Measurements from ENCODE around the gene NUP62.

- TF ChIP-seq TAF1 (IDR thresholded peaks at IDR 0.05; ENCODE audit: low read depth), result no peak
- TF ChIP-seq RAD21 (IDR thresholded peaks at IDR 0.05; ENCODE audit: low read depth), result no peak
- TF ChIP-seq EP300 (IDR thresholded peaks at IDR 0.05; ENCODE audit: borderline replicate concordance), result no peak
- no peak for TF ChIP-seq TCF12 (IDR thresholded peaks at IDR 0.05; ENCODE audit: low read depth)
- no peak for TF ChIP-seq TEAD4 (IDR thresholded peaks at IDR 0.05)
- TF ChIP-seq MAX (IDR thresholded peaks at IDR 0.05), result no peak
- no peak for TF ChIP-seq EGR1 (IDR thresholded peaks at IDR 0.05)
- no peak for TF ChIP-seq REST (IDR thresholded peaks at IDR 0.05; ENCODE audit: low read depth)
- TF ChIP-seq CREB1 (IDR thresholded peaks at IDR 0.05; ENCODE audit: low read depth), result no peak
These were observed 7.2 kb upstream of the NUP62 start for GRCh38 chr19:49936549-49936948.

Measured in Ishikawa (cell line).